PC-3 (cell line): Measurements from ENCODE around the gene NTMT2.

ENCODE experiments used
- EZH2phosphoT487 ChIP-seq: fragments of 300-600 bp; sonication (generic); IDR thresholded peaks from 2 replicates; pipeline ENCODE4 v1.6.1; 2018; ENCODE audit warnings: mild to moderate bottlenecking, antibody characterized with exemption, low read length, borderline replicate concordance
- TF ChIP-seq, protein P1 (sequence below): fragments of 300-600 bp; sonication (generic); conservative IDR thresholded peaks from 2 replicates; pipeline ENCODE4 v1.5.1; 2017; ENCODE audit warnings: antibody characterized with exemption, low read depth, mild to moderate bottlenecking, low read length

DNA sequence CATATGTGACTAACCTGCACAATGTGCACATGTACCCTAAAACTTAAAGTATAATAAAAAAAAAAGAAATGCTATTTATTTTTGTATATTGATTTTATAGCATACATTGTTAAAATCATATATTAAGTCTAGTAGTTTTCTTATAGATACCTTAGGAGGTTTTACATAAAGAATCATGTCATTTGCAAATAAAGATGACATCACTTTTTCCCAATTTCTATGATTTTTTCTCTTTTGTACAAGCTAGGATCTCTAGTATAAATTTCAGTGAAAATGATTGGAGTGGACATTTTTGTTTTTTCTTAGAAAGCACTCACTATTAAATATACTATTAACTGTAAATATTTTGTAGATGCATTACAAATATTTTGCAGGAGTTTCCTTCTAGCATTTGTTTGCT lies 20.5 kb upstream of the NTMT2 start:
- no peak for TF ChIP-seq EZH2phosphoT487
- TF ChIP-seq, protein P1, sequence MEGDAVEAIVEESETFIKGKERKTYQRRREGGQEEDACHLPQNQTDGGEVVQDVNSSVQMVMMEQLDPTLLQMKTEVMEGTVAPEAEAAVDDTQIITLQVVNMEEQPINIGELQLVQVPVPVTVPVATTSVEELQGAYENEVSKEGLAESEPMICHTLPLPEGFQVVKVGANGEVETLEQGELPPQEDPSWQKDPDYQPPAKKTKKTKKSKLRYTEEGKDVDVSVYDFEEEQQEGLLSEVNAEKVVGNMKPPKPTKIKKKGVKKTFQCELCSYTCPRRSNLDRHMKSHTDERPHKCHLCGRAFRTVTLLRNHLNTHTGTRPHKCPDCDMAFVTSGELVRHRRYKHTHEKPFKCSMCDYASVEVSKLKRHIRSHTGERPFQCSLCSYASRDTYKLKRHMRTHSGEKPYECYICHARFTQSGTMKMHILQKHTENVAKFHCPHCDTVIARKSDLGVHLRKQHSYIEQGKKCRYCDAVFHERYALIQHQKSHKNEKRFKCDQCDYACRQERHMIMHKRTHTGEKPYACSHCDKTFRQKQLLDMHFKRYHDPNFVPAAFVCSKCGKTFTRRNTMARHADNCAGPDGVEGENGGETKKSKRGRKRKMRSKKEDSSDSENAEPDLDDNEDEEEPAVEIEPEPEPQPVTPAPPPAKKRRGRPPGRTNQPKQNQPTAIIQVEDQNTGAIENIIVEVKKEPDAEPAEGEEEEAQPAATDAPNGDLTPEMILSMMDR, result no peak
